ENCODE data around the gene DHPS.

The DHPS gene

DNA sequence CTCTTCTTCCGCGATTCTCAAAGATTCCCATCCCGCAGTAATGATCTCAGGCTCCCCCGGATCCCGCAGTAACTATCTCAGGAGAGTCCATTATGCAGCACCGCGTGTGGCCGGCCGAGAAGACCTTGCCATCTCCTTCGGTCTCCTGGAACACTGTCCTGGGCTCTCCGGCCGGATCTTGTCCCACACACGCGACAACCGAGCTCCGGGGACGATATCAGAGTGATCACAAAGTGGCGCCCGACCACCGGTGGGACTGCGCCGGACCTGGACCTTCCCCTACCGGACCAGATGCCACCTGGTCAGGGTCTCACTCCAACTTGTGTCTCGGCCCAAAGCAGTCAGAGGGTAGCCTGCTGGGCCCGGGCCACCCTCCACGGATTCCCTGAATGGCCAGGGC is 39.2 kb downstream of the DHPS start:
- no peak for DNase-seq

DNA sequence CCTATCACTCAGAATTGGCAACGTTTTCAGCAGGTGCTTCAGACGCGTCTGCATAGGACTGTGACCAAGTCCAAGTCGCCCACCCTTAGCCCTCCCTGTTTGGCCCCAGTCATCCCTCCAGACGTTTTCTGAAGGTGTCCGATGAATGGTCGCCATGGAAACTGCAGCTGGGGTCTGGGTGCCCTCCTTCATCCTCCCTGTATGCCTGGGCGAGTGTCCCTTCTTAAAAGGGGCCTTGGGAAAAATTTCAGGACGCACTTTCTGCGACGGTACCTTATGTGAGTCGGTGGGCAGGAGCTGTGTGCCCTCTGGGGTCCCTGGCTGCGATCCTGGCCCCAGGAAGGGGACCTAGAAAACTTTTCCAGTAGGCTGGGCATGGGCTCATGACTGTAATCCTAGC is 40.2 kb downstream of the DHPS start:
- DNase-seq: no peak

DNA sequence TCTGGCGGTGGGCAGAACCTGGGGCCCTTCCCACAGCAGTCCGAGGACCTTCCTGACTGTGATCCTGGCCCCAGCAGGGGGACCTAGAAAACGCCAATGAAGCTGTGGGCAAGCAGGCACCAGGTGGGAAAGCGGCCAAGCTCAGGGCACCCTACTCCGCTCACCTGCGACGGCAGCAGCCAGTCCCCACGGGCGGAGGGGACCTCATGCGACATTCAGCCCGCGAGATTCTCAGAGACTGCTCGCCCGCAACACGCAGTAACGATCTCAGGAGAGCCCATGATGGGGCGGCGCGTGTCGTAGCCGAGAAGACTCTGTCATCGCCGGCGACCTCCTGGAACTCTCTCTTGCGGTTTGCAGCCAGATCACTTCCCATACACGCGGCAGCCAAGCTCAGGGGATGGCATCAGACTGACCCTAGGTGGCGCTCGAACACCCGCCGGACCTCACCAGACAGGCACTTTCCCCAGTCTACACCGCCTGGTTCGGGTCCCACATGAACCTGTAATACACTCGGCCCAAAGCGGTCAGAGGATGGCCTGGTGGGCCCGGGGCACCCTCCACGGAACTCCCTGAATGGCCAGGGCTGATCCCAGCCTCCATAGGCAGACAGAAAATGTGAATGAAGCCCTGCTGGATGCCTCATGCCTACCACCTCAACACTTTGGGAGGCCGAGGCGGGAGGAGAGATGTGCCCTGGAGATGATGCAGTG is 41.6 kb downstream of the DHPS start:
- peak; percentile 83 to 87 for DNase-seq

DNA sequence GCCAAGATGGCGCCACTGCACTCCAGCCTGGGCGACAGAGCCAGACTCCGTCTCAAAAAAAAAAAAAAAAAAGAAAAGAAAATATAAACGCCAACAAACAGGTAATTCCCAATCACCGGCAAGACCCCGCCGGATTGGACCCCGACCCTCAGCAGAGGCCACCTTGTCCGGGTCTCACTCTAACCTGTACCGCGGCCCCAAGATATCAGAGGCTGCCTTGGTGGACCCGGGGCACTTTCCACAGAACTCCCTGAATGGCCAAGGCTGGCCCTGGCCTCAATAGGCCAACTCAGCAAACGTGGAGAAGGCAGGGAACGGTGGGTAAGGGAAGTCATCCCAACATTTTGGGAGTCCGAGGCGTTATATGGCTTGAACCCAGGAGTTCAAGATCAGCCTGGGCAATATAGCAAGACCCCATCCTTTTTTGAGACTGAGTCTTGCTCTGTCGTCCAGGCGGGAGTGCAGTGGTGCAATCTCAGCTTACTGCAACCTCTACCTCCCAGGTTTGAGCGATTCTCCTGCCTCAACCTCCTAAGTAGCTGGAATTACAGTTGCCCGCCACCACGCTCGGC is 43.0 kb downstream of the DHPS start:
- no peak for DNase-seq

DNA sequence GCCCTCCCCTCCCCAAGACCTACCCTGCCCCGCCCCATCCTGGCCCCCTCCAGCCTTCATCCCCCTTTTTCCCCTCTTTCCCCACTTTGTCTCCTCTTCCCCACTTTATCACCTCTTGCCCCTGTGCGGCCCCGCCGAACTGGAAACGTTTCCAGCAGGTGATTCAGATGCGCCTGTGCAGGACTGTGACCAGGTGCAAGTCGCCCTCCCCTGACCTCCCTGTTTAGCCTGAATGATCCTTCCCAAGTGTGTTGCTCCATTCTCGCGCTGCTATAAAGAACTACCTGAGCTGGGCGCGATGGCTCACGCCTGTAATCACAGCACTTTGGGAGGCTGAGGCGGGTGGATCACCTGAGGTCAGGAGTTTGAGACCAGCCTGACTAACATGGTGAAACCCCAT is 45.0 kb downstream of the DHPS start:
- no peak for DNase-seq

DNA sequence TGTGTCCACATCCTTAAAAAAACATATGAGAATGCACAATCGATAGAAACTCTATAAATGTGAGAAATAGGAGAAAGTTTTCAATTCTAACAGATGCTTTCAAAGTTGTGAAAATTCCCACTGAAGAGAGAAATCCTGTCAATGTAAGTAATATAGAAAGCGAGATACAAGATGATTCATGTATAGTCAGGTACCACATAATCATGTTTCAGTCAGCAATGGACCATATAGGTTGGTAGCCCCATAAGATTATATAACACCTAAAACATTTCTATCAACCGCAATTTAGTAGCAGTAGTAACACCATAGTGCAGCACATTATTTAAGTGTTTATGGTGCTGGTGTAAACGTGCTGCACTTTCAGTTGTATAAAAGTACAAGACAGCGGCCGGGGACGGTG is 52.5 kb downstream of the DHPS start:
- no peak for DNase-seq

DNA sequence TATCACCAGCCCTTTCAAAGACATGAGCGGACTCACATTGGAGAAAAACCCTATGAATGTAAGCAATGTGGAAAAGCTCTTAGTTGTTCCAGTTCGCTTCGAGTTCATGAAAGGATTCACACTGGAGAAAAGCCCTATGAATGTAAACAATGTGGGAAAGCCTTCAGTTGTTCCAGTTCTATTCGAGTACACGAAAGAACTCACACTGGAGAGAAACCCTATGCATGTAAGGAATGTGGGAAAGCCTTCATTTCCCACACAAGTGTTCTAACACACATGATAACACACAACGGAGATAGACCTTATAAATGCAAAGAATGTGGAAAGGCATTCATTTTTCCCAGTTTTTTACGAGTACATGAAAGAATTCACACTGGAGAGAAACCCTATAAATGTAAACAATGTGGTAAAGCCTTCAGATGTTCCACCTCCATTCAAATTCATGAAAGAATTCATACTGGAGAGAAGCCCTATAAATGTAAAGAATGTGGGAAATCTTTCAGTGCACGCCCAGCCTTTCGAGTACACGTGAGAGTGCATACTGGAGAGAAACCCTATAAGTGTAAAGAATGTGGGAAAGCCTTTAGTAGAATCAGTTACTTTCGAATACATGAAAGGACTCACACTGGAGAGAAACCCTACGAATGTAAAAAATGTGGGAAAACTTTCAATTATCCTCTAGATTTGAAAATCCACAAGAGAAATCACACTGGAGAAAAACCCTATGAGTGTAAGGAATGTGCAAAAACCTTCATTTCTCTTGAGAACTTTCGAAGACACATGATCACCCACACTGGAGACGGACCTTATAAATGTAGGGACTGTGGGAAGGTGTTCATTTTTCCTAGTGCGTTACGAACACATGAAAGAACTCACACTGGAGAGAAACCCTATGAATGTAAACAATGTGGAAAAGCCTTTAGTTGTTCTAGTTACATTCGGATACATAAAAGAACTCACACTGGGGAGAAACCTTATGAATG is 53.3 kb downstream of the DHPS start:
- DNase-seq: peak in 1 of 2 donors; percentile 8

DNA sequence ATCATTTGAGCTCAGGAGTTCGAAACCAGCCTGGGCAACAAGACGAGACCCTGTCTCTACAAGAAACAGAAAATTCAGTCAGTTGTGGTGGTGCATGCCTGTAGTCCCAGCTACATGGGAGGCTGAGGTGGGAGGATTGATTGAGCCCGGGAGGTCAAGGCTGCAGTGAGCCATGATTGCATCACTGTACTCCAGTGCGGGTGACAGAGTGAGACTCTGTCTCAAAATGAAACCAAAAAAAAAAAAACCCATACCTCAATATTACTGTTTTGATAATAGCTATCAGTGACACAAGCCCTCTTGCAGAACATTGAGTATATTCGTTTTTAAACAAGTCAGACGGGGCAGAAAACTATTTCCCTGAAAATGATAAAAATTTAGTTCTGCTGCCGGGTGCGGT is 54.7 kb downstream of the DHPS start:
- no peak for DNase-seq

Data from inflammatory macrophage (primary cell).